Duodenal mucosa (tissue), 2 donors: ENCODE data around the gene DNAH17.

Experiments
- H3K27ac ChIP-seq: one replicate; pipeline ENCODE4 v1.7.0; 2013; ENCODE audit warnings: low read depth, low read length
- H3K27me3 ChIP-seq, 2 donors: one replicate each; pipeline ENCODE4 v1.7.0; 2013; ENCODE audit warnings: low read length in 2 of 2, control low read depth in 1 of 2; ENCODE audit not compliant: insufficient read depth in 2 of 2, control insufficient read depth in 1 of 2
- H3K36me3 ChIP-seq, 2 donors: one replicate each; pipeline ENCODE4 v1.7.0; 2013; ENCODE audit warnings: low read length in 2 of 2, control low read depth in 1 of 2; ENCODE audit not compliant: insufficient read depth in 2 of 2, control insufficient read depth in 1 of 2
- H3K4me1 ChIP-seq, 2 donors: one replicate each; pipeline ENCODE4 v1.7.0; 2013; ENCODE audit warnings: low read length in 2 of 2, control low read depth in 1 of 2; ENCODE audit not compliant: insufficient read depth in 2 of 2, control insufficient read depth in 1 of 2
- H3K4me3 ChIP-seq, 2 donors: one replicate each; pipeline ENCODE4 v1.7.0; 2013; ENCODE audit warnings: low read length in 2 of 2, low read depth in 1 of 2
- H3K9ac ChIP-seq, 2 donors: one replicate each; pipeline ENCODE4 v1.7.0; 2013; ENCODE audit warnings: low read length in 2 of 2, low read depth in 1 of 2
- H3K9me3 ChIP-seq, 2 donors: one replicate each; pipeline ENCODE4 v1.7.0; 2013; ENCODE audit warnings: low read length in 2 of 2, control low read depth in 1 of 2; ENCODE audit not compliant: control insufficient read depth in 1 of 2

The DNAH17 gene

DNA sequence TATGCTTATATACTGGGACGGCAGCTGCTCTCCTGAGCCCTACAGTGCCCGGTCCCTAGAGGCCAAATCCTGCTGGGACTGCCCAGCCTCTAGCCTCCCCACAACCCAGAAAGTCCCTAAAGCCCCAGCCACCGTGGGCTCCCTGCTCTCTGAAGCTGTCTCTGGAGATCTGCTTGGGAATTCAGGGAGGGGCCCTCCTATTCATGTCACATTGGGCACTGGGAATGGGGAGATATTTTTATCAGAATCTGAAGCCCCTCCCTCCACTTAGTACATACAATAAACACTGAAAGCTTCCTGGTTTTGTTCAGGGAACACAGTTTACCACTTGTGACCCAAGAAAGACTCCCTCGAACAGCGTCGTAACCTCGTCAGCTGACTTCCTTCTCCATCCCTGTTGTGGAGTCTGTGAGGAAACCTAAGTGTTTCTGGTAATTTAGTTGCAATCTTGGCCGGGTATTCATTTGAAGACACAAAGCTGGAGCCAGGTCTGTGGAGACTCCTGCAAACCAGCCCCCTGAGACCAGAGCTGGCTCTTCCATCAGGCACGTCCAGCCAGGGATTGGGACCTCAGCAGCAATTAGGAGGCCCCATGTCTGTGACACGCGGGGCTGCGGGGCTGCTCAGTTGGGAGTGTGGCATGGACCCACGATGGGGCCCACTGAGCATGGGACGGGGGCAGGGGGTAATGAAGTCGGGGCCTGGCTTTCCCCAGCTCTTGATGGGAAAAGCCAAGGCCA is 160.2 kb downstream of the DNAH17 start:
- no peaks in the 10 kb centered on the region for H3K27me3 ChIP-seq
- peak overlapping the region; percentile 81 for H3K27ac ChIP-seq
- no peak overlapping the region for H3K4me3 ChIP-seq
- H3K36me3 ChIP-seq, result peaks cover 9 to 34% of the 10 kb centered on the region in 2 donors
- peaks cover 61 to 68% of the 10 kb centered on the region in 2 donors for H3K4me1 ChIP-seq
- H3K9me3 ChIP-seq, result no peaks in the 10 kb centered on the region
- peak overlapping the region in 1 of 2 donors; percentile 42 for H3K9ac ChIP-seq

DNA sequence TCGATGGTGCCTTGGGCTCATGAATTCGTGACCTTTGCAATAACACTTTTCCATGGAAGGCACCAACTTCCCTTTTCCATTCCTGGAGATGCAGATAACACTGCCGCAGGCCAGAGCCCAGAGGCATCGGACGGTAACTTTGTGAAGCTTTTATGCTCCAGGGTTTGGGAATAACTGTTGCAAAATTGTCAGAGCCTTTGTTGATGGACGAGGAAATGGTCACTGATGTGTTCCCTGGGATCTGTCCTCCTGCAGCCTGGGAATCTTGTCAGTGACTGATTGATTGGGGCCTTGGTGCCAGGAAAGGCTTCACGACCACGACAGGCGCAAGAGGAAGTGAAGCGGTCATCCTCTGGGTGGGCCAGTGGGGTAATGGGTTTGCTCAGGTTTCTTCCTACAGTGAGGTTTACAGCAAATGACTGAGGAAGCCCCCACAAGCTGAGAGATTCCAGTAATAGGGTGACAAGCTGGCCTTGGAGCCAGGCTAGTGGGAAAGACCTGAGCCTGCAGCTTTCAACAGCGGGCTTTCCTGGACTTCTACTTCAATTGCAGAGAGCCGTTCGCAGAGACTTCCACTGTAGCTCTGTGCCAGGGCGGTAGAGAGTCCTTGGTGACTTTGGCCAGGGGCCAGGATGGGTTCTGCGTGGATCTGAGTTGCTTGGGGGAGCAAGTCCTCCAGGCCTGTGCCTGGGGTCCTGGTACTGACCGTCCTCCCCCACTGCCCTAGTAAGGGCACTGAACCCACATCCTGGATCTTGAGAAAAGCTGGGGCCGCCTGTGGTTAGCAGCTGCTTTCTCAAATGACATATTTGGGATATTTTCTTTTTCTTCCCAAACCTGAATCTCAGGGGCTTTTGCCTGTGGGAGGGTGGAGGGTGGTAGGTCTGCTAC is 161.1 kb downstream of the DNAH17 start:
- peak overlapping the region; percentile 79 for H3K27ac ChIP-seq
- no peak overlapping the region for H3K4me3 ChIP-seq

DNA sequence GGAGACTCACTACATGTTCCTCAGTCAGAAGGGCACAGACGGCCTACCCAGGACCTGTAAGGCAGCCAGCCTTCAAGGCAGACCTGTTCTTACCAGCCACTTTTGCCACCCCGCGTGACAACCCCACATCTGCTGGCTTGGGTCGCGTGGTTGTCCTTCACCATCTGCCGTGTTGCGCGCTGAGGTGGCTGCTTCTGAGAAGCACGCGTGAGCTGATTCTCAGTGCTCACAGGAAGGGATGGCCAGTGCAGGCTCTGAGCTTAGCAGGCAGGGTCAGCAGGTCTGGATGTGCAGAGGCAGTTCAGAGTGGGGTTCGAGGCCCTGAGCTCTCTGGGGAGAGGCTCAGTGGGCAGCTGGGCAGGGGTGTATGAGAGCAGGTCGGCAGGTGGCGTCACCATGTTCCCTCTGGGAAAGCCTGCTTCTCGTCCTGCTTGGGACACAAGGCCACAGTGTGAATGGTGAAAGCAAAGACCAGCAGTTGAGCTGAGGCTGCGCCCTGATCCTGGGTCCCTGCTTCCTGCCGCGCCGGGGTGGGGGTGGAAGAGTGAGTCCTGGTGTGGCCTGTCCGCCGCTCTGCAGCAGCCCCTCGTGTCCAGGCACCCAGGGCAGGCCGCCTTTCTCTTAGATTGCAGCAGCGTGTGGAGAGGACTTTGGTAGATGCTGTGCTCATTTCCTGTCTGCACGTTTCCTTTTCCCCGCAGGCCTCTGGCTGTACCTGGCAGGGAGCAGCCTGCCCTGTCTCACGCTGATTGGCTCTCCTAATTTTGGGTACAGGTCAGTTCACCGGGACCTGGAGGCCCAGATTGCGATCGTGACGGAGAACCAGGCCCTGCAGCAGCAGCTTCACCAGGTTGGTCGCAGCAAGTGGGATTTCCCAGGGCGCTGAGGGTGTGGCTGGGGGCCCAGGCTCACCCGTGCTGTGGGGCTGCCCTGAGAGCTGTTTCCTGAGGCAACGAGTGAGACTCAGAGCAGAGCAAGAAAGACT is 162.7 kb downstream of the DNAH17 start:
- Histone ChIP-seq H3K4me1 (peaks cover 65 to 69% of the 10 kb centered on the region in 2 donors), H3K9ac (peak overlapping the region in 1 of 2 donors; percentile 30), H3K27ac (peak overlapping the region; percentile 1), H3K27me3 (no peaks in the 10 kb centered on the region), H3K36me3 (peaks cover 4 to 17% of the 10 kb centered on the region in 2 donors), H3K4me3 (peak overlapping the region in 1 of 2 donors; percentile 9), H3K9me3 (no peaks in the 10 kb centered on the region)

More for the DNA sequence above, 161.1 kb downstream of the DNAH17 start:
- Histone ChIP-seq H3K27me3 (no peaks in the 10 kb centered on the region), H3K9me3 (no peaks in the 10 kb centered on the region), H3K36me3 (peaks cover 9 to 26% of the 10 kb centered on the region in 2 donors), H3K9ac (peak overlapping the region; percentile 19 to 42), H3K4me1 (peaks cover 61 to 68% of the 10 kb centered on the region in 2 donors)

DNA sequence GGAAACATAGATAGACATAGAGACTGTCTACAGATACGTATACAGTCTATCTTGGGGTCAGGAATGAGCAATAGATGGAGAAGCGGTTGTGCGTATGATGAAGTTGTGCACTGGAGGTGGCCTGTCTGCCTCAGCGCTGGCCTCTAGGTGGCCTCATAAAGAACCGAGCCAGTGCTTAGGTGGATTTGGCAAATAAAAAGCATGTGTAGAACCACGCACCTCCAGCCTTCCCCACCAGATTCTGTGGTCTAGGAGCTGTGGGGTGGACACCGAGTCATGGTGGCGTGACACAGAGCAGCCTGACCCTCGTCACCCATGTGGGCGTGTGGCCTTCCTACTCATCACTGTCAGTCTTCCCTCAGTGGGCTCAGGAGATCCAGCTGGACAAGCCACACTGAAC is 164.8 kb downstream of the DNAH17 start:
- no peak overlapping the region for H3K9ac ChIP-seq
- H3K27me3 ChIP-seq, result no peaks in the 10 kb centered on the region
- no peaks in the 10 kb centered on the region for H3K9me3 ChIP-seq
- H3K4me3 ChIP-seq, result no peak overlapping the region
- H3K4me1 ChIP-seq, result peaks cover 75 to 85% of the 10 kb centered on the region in 2 donors
- H3K36me3 ChIP-seq, result peaks cover 3 to 16% of the 10 kb centered on the region in 2 donors
- H3K27ac ChIP-seq, result no peak overlapping the region

DNA sequence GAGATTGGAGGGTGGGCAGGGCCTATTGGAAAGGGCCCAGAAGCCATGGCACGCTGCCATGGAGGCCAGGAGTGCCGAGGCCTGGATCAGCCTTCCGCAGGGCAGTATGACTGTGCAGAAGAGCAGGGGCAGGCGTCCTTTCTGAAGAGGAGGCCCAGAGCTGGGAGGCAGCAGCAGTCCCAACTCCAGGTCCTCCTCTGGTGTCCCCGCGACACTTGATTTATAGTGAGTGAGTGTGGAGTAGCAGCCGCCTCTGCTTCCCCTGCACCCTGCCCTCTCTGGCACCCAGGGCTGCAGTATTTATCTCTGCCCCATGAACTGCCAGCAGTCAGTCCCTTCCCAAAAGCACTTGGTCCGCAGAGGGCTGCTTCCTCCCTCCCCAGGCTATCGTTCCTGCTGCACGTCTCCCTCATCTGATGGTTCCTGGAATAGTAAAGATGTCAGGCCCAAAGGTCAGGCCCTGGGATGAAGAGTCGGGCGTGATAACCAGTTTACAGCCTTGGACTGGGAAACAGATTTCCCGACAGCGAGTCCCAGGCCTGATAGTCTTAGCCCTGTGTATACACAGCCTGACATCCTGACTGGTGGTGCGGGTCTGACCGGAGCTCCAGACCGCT is 165.8 kb downstream of the DNAH17 start:
- Histone ChIP-seq H3K9ac (peak overlapping the region; percentile 23 to 39), H3K27ac (peak overlapping the region; percentile 61), H3K27me3 (no peaks in the 10 kb centered on the region), H3K36me3 (peaks cover 3 to 22% of the 10 kb centered on the region in 2 donors), H3K4me3 (no peak overlapping the region), H3K9me3 (no peaks in the 10 kb centered on the region), H3K4me1 (peaks cover 76 to 82% of the 10 kb centered on the region in 2 donors)

DNA sequence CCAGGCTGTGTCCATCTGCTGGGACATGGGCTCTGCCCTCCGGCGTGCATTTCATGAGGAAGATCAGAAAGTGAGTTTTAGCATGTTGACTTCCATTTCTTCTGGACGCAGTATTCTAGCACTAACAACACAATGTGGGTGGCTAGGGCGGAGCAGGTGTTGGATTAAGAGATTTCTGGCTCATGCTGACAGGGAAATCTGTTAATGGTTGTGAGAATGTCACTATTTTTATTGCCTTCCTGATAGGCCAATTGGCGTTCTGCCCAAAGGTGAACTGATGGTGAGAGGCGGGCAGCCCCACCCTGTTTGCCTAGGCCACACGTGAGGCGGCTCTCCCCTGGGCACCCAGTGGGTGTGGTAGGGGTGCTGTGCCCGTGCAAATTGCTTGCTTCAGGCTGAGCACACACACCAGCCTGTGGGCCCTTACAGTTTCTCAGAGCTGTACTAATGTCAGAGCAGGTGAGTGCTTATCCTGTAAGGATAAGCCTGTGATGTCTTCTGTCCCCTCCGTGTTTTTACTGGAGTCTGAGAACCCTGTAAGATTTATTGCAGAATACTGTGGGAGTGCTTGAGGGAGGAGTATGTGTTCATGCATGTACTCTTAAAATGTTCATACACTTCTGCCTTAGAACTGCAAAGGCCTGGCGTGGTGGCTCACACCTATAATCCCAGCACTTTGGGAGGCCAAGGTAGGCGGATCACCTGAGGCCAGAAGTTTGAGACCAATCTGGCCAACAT is 167.8 kb downstream of the DNAH17 start:
- Histone ChIP-seq H3K9ac (peak overlapping the region; percentile 28 to 50), H3K27me3 (no peaks in the 10 kb centered on the region), H3K4me1 (peaks cover 62 to 69% of the 10 kb centered on the region in 2 donors), H3K36me3 (peaks cover 4 to 32% of the 10 kb centered on the region in 2 donors), H3K9me3 (no peaks in the 10 kb centered on the region), H3K27ac (peak overlapping the region; percentile 83), H3K4me3 (peak overlapping the region; percentile 48 to 55)

DNA sequence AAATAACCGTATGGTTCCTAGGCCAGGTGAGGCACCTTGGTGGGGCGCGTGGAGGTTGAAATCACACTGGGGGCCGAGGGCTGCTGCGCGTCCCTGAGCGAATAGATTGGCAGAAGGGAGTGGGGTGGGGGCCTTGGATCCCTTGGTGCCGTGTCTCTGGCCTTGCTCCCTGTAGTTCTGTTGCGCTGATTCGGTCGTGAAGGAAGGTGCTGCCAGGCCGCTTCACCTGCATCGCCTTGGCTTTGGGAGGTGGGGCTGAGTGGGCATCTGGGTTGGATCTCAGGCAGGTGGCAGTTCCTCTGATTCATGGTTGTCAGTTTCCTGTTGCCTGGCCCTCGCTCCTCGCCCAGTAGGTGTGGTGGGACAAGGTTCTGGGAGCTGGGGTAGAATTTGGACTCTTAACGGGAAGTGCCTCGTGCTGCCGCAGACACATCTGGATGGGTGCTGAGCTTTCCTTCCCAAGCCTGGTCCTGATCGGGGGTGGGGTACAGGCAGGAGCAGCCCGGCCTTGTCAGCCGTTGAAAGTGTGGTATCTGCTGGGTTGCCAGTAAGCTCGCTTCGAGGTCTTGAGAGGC is 168.6 kb downstream of the DNAH17 start:
- peaks cover 55 to 61% of the 10 kb centered on the region in 2 donors for H3K4me1 ChIP-seq
- H3K27ac ChIP-seq, result peak overlapping the region; percentile 83
- peaks cover 10 to 40% of the 10 kb centered on the region in 2 donors for H3K36me3 ChIP-seq

DNA sequence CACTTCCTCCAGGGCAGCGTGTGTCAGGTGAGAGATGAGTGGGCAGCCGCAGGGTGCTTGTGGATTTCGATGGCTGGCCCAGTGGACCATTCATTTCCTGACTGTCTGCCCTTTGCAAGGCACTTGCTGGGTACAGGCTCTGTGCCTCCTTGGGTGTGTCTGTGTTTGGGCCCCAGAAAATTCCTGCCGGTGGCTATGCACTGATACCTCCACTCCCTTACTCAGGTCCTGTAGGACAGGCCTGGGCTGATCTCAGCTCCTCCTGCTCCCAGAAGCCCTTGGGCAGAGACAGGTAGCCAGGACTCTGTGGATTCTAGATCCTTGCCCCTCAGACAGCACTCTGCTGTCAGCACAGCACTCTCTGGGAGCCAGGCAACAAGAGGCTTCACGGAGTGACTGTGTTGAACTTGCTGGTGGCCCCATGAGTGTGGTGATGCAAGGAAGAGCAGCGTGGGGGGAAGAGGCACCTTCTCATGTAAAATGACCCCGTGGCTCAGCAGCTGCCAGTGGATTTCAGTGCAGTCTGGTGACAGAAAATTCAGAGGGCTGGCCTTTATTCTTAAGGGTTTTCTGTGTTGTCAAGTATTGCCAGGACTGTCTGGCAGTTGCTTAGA is 169.7 kb downstream of the DNAH17 start:
- Histone ChIP-seq H3K9ac (peak overlapping the region in 1 of 2 donors; percentile 26), H3K27ac (no peak overlapping the region), H3K27me3 (no peaks in the 10 kb centered on the region), H3K4me3 (peak overlapping the region in 1 of 2 donors; percentile 48), H3K36me3 (peaks cover 16 to 40% of the 10 kb centered on the region in 2 donors), H3K4me1 (peaks cover 44 to 52% of the 10 kb centered on the region in 2 donors), H3K9me3 (no peaks in the 10 kb centered on the region)

More for the DNA sequence above, 168.6 kb downstream of the DNAH17 start:
- no peaks in the 10 kb centered on the region for H3K27me3 ChIP-seq
- H3K9ac ChIP-seq, result peak overlapping the region; percentile 28 to 50
- H3K4me3 ChIP-seq, result peak overlapping the region; percentile 48 to 55
- no peaks in the 10 kb centered on the region for H3K9me3 ChIP-seq
